OCI-LY7 (cell line): Measurements from ENCODE around the gene DFFA. TPM values are rescaled to one million over a fixed set of nuclear protein-coding genes. Genes with fewer than 3 reads are reported as not detected.

Experiments used
- BruUV-seq: library from RNA; stranded (reverse); fragments of 400-500 nt; replicated peaks from 2 replicates; lab custom pipeline; 2021; lab: Mats Ljungman, UMichigan
- CTCF ChIA-PET: fragments of 300-600 bp; sonication (Branson Sonifier 250); formaldehyde crosslinking; loops from one replicate; lab custom pipeline; 2022; ENCODE audit warnings: antibody characterized with exemption; ENCODE audit not compliant: unreplicated experiment; lab: Charles Lee
- POLR2A ChIA-PET: fragments of 300-600 bp; sonication (Branson Sonifier 250); formaldehyde crosslinking; loops from one replicate; lab custom pipeline; 2022; ENCODE audit warnings: antibody characterized with exemption; lab: Charles Lee
- DNase-seq: peaks from one replicate; pipeline ENCODE4 v3.0.0-alpha.2; 2015; ENCODE audit warnings: low spot score
- H2AFZ ChIP-seq: fragments of 200-600 bp; sonication (generic), shearing (Covaris generic); 2 replicates; pipeline ENCODE4 v1.6.1; 2014; ENCODE audit warnings: mild to moderate bottlenecking, antibody characterized with exemption, low read length, moderate library complexity
- H3K27ac ChIP-seq: fragments of 200-600 bp; sonication (generic); 2 replicates; pipeline ENCODE4 v1.5.1; 2014; ENCODE audit warnings: mixed run types, low read depth, mild to moderate bottlenecking, moderate library complexity, low read length, inconsistent platforms; ENCODE audit not compliant: poor library complexity, severe bottlenecking
- H3K36me3 ChIP-seq: fragments of 200-600 bp; sonication (generic); 2 replicates; pipeline ENCODE4 v1.6.1; 2014; ENCODE audit warnings: mild to moderate bottlenecking, antibody characterized with exemption, low read length, moderate library complexity, mixed read lengths; ENCODE audit not compliant: insufficient read depth
- H3K4me1 ChIP-seq: fragments of 200-600 bp; sonication (generic); 2 replicates; pipeline ENCODE4 v1.5.1; 2014; ENCODE audit warnings: mild to moderate bottlenecking, low read length; ENCODE audit not compliant: insufficient read depth, poor library complexity, severe bottlenecking
- H3K4me2 ChIP-seq: fragments of 200-600 bp; sonication (generic); 2 replicates; pipeline ENCODE4 v1.6.1; 2014; ENCODE audit warnings: mild to moderate bottlenecking, low read length
- H3K4me3 ChIP-seq: fragments of 200-600 bp; sonication (generic); 2 replicates; pipeline ENCODE4 v1.5.1; 2014; ENCODE audit warnings: mild to moderate bottlenecking, low read depth, low read length; ENCODE audit not compliant: poor library complexity, severe bottlenecking
- H3K79me2 ChIP-seq: fragments of 200-600 bp; sonication (generic); 2 replicates; pipeline ENCODE4 v1.6.1; 2016; ENCODE audit warnings: low read depth, mild to moderate bottlenecking, low read length, moderate library complexity, mixed read lengths; ENCODE audit not compliant: insufficient read depth
- H3K9me2 ChIP-seq: fragments of 200-600 bp; sonication (generic); 2 replicates; pipeline ENCODE4 v1.6.1; 2016; ENCODE audit warnings: mild to moderate bottlenecking, low read length, mixed read lengths; ENCODE audit not compliant: insufficient read depth
- H3K9me3 ChIP-seq: fragments of 200-600 bp; sonication (generic); 2 replicates; pipeline ENCODE4 v1.6.1; 2014; ENCODE audit warnings: mild to moderate bottlenecking, mixed run types, low read length, mixed read lengths
- H4K20me1 ChIP-seq: fragments of 200-600 bp; sonication (generic); 2 replicates; pipeline ENCODE4 v1.6.1; 2014; ENCODE audit warnings: mild to moderate bottlenecking, antibody characterized with exemption, low read length, moderate library complexity, mixed read lengths; ENCODE audit not compliant: insufficient read depth
- EZH2phosphoT487 ChIP-seq: fragments of 200-600 bp; sonication (generic); IDR thresholded peaks from 2 replicates; pipeline ENCODE4 v1.6.1; 2018; ENCODE audit warnings: low read depth, borderline replicate concordance, mild to moderate bottlenecking, mixed run types, antibody characterized with exemption, low read length, moderate library complexity, mixed read lengths
- intact Hi-C: fragments of 100-400 bp; cut with micrococcal nuclease; formaldehyde crosslinking; loops from one replicate; pipeline ENCODE4 v1.10.0; 2022; ENCODE audit not compliant: unreplicated experiment
- total RNA-seq, 2 experiments: library from RNA; depleted of rRNA in 1 of 2; stranded (reverse); fragments of >200 nt in 1 of 2; shearing (Covaris generic) in 1 of 2; gene quantifications; 2 replicates each; pipeline ENCODE4 v1.2.3, GENCODE V29; 2014 to 2022
- TF ChIP-seq, protein P1 (sequence below): fragments of 200-600 bp; sonication (generic); conservative IDR thresholded peaks from 2 replicates; pipeline ENCODE4 v1.5.1; 2014; ENCODE audit warnings: mild to moderate bottlenecking, antibody characterized with exemption, low read length, moderate library complexity, mixed read lengths

DFFA gene
- total RNA-seq, 2 experiments from 2014 or later: 64.6 to 79.0 TPM

GRCh38 chr1:10450156-10450814 is 22.0 kb downstream of the DFFA start:
- Histone ChIP-seq H3K27ac (no peak overlapping the region), H4K20me1 (no peaks in the 10 kb centered on the region), H2AFZ (no peak overlapping the region), H3K4me2 (no peak overlapping the region), H3K4me3 (no peak overlapping the region), H3K36me3 (peaks cover 12% of the 10 kb centered on the region; the same call in 1 of the 2 replicates), H3K9me3 (no peaks in the 10 kb centered on the region), H3K4me1 (no peaks in the 10 kb centered on the region), H3K79me2 (no peaks in the 10 kb centered on the region), H3K9me2 (no peaks in the 10 kb centered on the region)
- intact Hi-C loops: no loop called here
- BruUV-seq: no TSS peak
- ChIA-PET CTCF (no interaction called here), POLR2A (no interaction called here)
- no peak for DNase-seq
- TF ChIP-seq, protein P1, sequence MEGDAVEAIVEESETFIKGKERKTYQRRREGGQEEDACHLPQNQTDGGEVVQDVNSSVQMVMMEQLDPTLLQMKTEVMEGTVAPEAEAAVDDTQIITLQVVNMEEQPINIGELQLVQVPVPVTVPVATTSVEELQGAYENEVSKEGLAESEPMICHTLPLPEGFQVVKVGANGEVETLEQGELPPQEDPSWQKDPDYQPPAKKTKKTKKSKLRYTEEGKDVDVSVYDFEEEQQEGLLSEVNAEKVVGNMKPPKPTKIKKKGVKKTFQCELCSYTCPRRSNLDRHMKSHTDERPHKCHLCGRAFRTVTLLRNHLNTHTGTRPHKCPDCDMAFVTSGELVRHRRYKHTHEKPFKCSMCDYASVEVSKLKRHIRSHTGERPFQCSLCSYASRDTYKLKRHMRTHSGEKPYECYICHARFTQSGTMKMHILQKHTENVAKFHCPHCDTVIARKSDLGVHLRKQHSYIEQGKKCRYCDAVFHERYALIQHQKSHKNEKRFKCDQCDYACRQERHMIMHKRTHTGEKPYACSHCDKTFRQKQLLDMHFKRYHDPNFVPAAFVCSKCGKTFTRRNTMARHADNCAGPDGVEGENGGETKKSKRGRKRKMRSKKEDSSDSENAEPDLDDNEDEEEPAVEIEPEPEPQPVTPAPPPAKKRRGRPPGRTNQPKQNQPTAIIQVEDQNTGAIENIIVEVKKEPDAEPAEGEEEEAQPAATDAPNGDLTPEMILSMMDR: no peak
- TF ChIP-seq EZH2phosphoT487: no peak

DNA sequence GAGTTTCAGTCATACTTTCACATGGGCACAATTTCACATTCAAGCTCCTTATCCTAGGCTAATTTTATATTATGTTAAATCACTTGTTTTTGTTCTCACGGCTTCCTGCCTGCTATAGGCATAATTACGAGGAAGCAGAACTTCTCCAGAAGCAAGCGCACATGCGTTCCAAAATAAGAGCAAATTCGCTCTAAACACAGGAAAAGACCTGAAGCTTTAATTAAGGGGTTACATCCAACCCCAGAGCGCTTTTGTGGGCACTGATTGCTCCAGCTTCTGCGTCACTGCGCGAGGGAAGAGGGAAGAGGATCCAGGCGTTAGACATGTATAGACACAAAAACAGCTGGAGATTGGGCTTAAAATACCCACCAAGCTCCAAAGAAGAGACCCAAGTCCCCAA is 22.6 kb downstream of the DFFA start, which contains the start of gene CORT:
Gene CORT, plus strand, starts transcription at position 281 of the 400 bp plus-strand sequence. CDS start 193 bp downstream, outside the sequence.
- ChIA-PET CTCF (no interaction called here), POLR2A (no interaction called here)
- H3K36me3 ChIP-seq: peaks cover 6% of the 10 kb centered on the region; the same call in 1 of the 2 replicates

More for the DNA sequence above, 22.6 kb downstream of the DFFA start, which contains the start of gene CORT:
- no peak for TF ChIP-seq EZH2phosphoT487
- TF ChIP-seq, protein P1: no peak
- H2AFZ ChIP-seq: no peak within 1 kb of the TSS
- H3K27ac ChIP-seq: no peak within 1 kb of the TSS
- no peaks in the 10 kb centered on the region for H4K20me1 ChIP-seq
- H3K9me3 ChIP-seq: no peaks in the 10 kb centered on the region
- intact Hi-C loops: no loop called here
- no peak for DNase-seq
- H3K9me2 ChIP-seq: no peaks in the 10 kb centered on the region
- no peaks in the 10 kb centered on the region for H3K4me1 ChIP-seq
- no TSS peak for BruUV-seq
- H3K4me2 ChIP-seq: no peak within 1 kb of the TSS
- H3K79me2 ChIP-seq: no peaks in the 10 kb centered on the region
- H3K4me3 ChIP-seq: no peak within 1 kb of the TSS
